SK-N-SH treated with all-trans-retinoic acid at 6 μM for 48 hours (cell line): ENCODE results near the gene NOS3.
A peak's percentile ranks its signal among the peaks of the same experiment; 100 is the strongest.

ENCODE experiments used
- OSR1 ChIP-seq: fragments of 250-450 bp; sonication (Bioruptor Pico); IDR thresholded peaks from 2 replicates; pipeline ENCODE4 v1.8.0; 2022; ENCODE audit warnings: moderate library complexity, mild to moderate bottlenecking, inconsistent platforms
- PATZ1 ChIP-seq: fragments of 250-450 bp; sonication (Bioruptor Pico); IDR thresholded peaks from 2 replicates; pipeline ENCODE4 v1.8.0; 2020; ENCODE audit warnings: mild to moderate bottlenecking, moderate library complexity, borderline replicate concordance
- RARB ChIP-seq: fragments of 250-450 bp; sonication (Bioruptor Pico); IDR thresholded peaks from 2 replicates; pipeline ENCODE4 v1.8.0; 2021; ENCODE audit warnings: mild to moderate bottlenecking, moderate library complexity
- TSHZ2 ChIP-seq: fragments of 250-450 bp; sonication (Bioruptor Pico); IDR thresholded peaks from 2 replicates; pipeline ENCODE4 v1.5.0; 2020; ENCODE audit warnings: mild to moderate bottlenecking, moderate library complexity
- ZFP3 ChIP-seq: fragments of 250-450 bp; sonication (Bioruptor Pico); IDR thresholded peaks from 2 replicates; pipeline ENCODE4 v1.5.0; 2020; ENCODE audit warnings: mild to moderate bottlenecking, moderate library complexity

DNA sequence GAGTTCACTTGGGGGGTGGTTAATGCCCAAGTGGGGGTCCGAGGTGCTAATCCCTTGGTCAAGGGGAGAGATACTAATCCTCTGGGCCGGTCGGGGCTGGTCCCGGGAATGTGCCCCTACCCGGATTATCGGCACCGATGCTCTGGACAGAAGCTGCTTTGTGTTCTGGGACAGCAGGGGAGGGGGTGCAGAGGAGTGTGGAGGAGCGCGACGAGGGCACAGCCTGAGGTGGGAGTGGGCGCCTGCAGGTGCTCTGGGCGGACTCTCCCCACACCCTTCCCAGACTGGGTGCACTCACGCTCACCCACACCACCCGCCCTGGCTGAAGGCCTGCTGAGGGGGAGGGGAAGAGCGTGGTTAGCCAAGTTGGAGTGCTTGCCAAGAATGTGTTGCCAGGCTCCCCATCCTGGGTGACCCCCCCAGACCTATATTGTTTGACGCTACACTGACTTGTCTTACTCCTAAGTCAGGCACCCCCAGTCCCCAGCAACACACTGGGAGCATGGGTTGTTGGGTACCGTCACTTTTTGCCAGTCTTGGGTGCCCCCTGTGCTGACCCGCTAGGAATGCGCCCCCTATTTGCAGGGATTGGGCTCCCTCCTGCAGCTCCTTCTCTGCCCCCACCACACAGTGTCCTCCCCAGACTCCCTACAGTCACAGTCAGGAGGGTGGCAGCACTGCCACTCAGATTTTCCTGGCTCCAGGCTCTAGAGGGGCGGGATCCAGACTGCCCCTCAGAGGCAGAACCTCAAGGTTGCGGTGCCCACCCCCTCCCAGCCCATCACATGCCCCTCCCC, 69.8 kb downstream of the NOS3 start:
- TF ChIP-seq OSR1 (CRISPR knock-in tag) (no peak), TSHZ2 (CRISPR knock-in tag) (no peak), ZFP3 (CRISPR knock-in tag) (peak; percentile 91), RARB (CRISPR knock-in tag) (no peak), PATZ1 (CRISPR knock-in tag) (peak; percentile 89; the same call in 1 of the 2 replicates)
